ENCODE data around the gene SMARCA2.

SMARCA2 gene

DNA sequence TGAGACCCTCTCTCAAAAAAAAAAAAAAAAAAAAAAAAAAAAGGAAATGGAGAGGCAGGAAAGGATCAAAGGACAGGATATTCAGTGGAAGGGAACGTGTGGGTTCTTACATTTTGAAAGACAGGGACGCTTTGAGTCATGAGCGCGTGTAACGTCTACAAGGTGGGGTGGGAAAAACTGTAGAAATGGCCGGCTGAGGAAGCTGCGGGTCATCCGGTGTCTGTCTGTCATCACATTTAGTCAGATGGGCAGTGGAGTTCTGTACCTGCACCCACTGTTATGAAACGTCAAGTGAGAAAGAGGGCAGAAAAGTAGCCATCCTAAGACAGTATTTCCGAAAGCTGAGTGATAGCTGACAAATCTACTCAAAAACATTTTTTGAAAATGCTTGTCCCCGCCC, 159.8 kb downstream of the SMARCA2 start:
- H2AK5ac ChIP-seq (ENCODE audit: low read length, severe bottlenecking): no peak overlapping the region
- no peak overlapping the region for H3K18ac ChIP-seq (ENCODE audit: low read depth in 1 of 2, low read length in 2 of 2)
- 86% methylated on average over 10 of the region's 11 CpGs for WGBS
- H4K91ac ChIP-seq (ENCODE audit: low read length): no peak overlapping the region
- no peak overlapping the region for H3K4ac ChIP-seq (ENCODE audit: low read depth in 1 of 2, low read length in 2 of 2)
- H3K4me3 ChIP-seq (ENCODE audit: insufficient read depth in 1 of 2, low read depth in 1 of 2, low read length in 2 of 2): no peak overlapping the region
- H3K79me1 ChIP-seq (replicated peaks; ENCODE audit: low read length, poor library complexity, severe bottlenecking): peaks cover 29% of the 10 kb centered on the region
- H4K8ac ChIP-seq (ENCODE audit: low read length): no peak overlapping the region
- no peak overlapping the region for H3K4me2 ChIP-seq (ENCODE audit: low read length, poor library complexity, severe bottlenecking)
- H3K4me1 ChIP-seq (ENCODE audit: control insufficient read depth, insufficient read depth, low read depth, low read length): no peaks in the 10 kb centered on the region
- no peaks in the 10 kb centered on the region for H3K27me3 ChIP-seq (ENCODE audit: control insufficient read depth in 1 of 2, insufficient read depth in 1 of 2, low read length in 2 of 2)
- H3K23ac ChIP-seq (ENCODE audit: low read length in 2 of 2): no peak overlapping the region
- H3K9me3 ChIP-seq (ENCODE audit: control insufficient read depth, low read length): peaks cover 5% of the 10 kb centered on the region
- H2BK120ac ChIP-seq (ENCODE audit: low read depth, low read length): no peak overlapping the region
- no peak overlapping the region for H3K14ac ChIP-seq (ENCODE audit: low read length in 2 of 2)
- no peak for DNase-seq
- H2BK15ac ChIP-seq (ENCODE audit: low read depth, poor library complexity, severe bottlenecking): no peak overlapping the region
- H3K36me3 ChIP-seq (ENCODE audit: control insufficient read depth in 1 of 2, insufficient read depth in 2 of 2, low read depth in 1 of 2, low read length in 2 of 2): peaks cover 17 to 53% of the 10 kb centered on the region in 2 experiments
- H3K27ac ChIP-seq (ENCODE audit: low read length, poor library complexity, severe bottlenecking): no peak overlapping the region
- no peak overlapping the region for H2BK12ac ChIP-seq (ENCODE audit: low read length in 2 of 2)
- no peak overlapping the region for H3K9ac ChIP-seq (ENCODE audit: low read length)
- no peak overlapping the region for H2BK5ac ChIP-seq (ENCODE audit: low read depth, low read length, poor library complexity, severe bottlenecking)
- no peak overlapping the region for H2AFZ ChIP-seq (ENCODE audit: low read depth, low read length)

- H2BK12ac ChIP-seq (ENCODE audit: low read length in 2 of 2): no peak overlapping the region
- H3K23ac ChIP-seq (ENCODE audit: low read length in 2 of 2): no peak overlapping the region
- no peak overlapping the region for H3K9ac ChIP-seq (ENCODE audit: low read length)
- H4K8ac ChIP-seq (ENCODE audit: low read length): no peak overlapping the region
- H3K4me2 ChIP-seq (ENCODE audit: low read length, poor library complexity, severe bottlenecking): no peak overlapping the region
- no peak overlapping the region for H3K27ac ChIP-seq (ENCODE audit: low read length, poor library complexity, severe bottlenecking)
- no peak overlapping the region for H2BK15ac ChIP-seq (ENCODE audit: low read depth, poor library complexity, severe bottlenecking)
- H2AFZ ChIP-seq (ENCODE audit: low read depth, low read length): no peak overlapping the region
- H2BK5ac ChIP-seq (ENCODE audit: low read depth, low read length, poor library complexity, severe bottlenecking): no peak overlapping the region
- no peaks in the 10 kb centered on the region for H3K27me3 ChIP-seq (ENCODE audit: control insufficient read depth in 1 of 2, insufficient read depth in 1 of 2, low read length in 2 of 2)
- peaks cover 21% of the 10 kb centered on the region for H3K79me1 ChIP-seq (replicated peaks; ENCODE audit: low read length, poor library complexity, severe bottlenecking)
- H3K9me3 ChIP-seq (ENCODE audit: control insufficient read depth, low read length): peaks cover 5% of the 10 kb centered on the region
- no peak overlapping the region for H3K4me3 ChIP-seq (ENCODE audit: insufficient read depth in 1 of 2, low read depth in 1 of 2, low read length in 2 of 2)
- no peak for DNase-seq
- H2AK5ac ChIP-seq (ENCODE audit: low read length, severe bottlenecking): no peak overlapping the region
- H3K4me1 ChIP-seq (ENCODE audit: control insufficient read depth, insufficient read depth, low read depth, low read length): no peaks in the 10 kb centered on the region
- no peak overlapping the region for H4K91ac ChIP-seq (ENCODE audit: low read length)
- no CpG with 5 or more reads among the region's 2 CpGs for WGBS
- no peak overlapping the region for H3K14ac ChIP-seq (ENCODE audit: low read length in 2 of 2)
- peaks cover 12 to 37% of the 10 kb centered on the region in 2 experiments for H3K36me3 ChIP-seq (ENCODE audit: control insufficient read depth in 1 of 2, insufficient read depth in 2 of 2, low read depth in 1 of 2, low read length in 2 of 2)
- no peak overlapping the region for H3K4ac ChIP-seq (ENCODE audit: low read depth in 1 of 2, low read length in 2 of 2)
- H2BK120ac ChIP-seq (ENCODE audit: low read depth, low read length): no peak overlapping the region
- no peak overlapping the region for H3K18ac ChIP-seq (ENCODE audit: low read depth in 1 of 2, low read length in 2 of 2)
Observed at GRCh38 chr9:2177121-2177520, 162.0 kb downstream of the SMARCA2 start.

DNA sequence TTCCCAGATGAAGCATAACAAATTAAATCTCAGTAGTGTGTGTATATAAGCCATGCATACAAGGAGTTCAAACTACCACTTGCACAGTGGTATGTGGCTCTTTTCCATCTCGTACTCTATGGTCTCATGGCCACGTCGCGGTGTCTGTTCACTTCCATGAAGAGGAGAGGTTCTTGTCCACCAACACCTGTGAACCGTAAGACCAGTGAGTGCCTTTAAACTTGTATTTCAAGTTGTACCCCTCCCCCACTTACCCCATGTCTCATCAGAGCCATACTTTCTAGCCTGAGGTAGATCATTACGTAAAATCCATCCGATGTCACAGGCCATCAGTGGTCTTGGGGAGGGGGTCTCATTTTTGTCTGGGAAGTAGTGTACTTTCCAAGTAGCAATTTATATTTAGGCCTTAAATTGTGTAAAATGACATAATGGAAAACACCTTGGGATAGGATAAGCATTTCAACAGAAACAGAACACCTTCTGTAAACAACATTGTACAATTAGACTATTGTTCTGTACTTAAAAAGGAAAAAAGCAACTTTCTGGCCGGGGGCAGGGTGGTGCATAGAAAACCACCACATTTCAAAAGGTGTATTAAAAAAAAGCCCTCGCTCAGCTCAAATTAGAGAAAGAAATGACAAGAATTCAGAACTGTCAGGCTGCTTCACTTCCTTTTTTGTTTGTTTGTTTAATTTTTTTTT, 163.0 kb downstream of the SMARCA2 start:
- no peak overlapping the region for H2AK5ac ChIP-seq (ENCODE audit: low read length, severe bottlenecking)
- over 99% methylated on average over 8 of the region's 9 CpGs for WGBS
- no peak overlapping the region for H3K18ac ChIP-seq (ENCODE audit: low read depth in 1 of 2, low read length in 2 of 2)
- no peaks in the 10 kb centered on the region for H3K27me3 ChIP-seq (ENCODE audit: control insufficient read depth in 1 of 2, insufficient read depth in 1 of 2, low read length in 2 of 2)
- no peak overlapping the region for H2BK5ac ChIP-seq (ENCODE audit: low read depth, low read length, poor library complexity, severe bottlenecking)
- peaks cover 18% of the 10 kb centered on the region for H3K79me1 ChIP-seq (replicated peaks; ENCODE audit: low read length, poor library complexity, severe bottlenecking)
- H3K36me3 ChIP-seq (ENCODE audit: control insufficient read depth in 1 of 2, insufficient read depth in 2 of 2, low read depth in 1 of 2, low read length in 2 of 2): peaks cover 9 to 30% of the 10 kb centered on the region in 2 experiments
- no peak overlapping the region for H3K4ac ChIP-seq (ENCODE audit: low read depth in 1 of 2, low read length in 2 of 2)
- H3K9ac ChIP-seq (ENCODE audit: low read length): no peak overlapping the region
- no peak overlapping the region for H3K27ac ChIP-seq (ENCODE audit: low read length, poor library complexity, severe bottlenecking)
- H4K91ac ChIP-seq (ENCODE audit: low read length): no peak overlapping the region
- H4K8ac ChIP-seq (ENCODE audit: low read length): no peak overlapping the region
- no peak overlapping the region for H3K23ac ChIP-seq (ENCODE audit: low read length in 2 of 2)
- H2BK15ac ChIP-seq (ENCODE audit: low read depth, poor library complexity, severe bottlenecking): no peak overlapping the region
- no peaks in the 10 kb centered on the region for H3K4me1 ChIP-seq (ENCODE audit: control insufficient read depth, insufficient read depth, low read depth, low read length)
- no peak overlapping the region for H3K4me2 ChIP-seq (ENCODE audit: low read length, poor library complexity, severe bottlenecking)
- H3K14ac ChIP-seq (ENCODE audit: low read length in 2 of 2): no peak overlapping the region
- DNase-seq: no peak
- no peak overlapping the region for H2AFZ ChIP-seq (ENCODE audit: low read depth, low read length)
- H2BK120ac ChIP-seq (ENCODE audit: low read depth, low read length): no peak overlapping the region
- H2BK12ac ChIP-seq (ENCODE audit: low read length in 2 of 2): no peak overlapping the region
- peaks cover under 1% of the 10 kb centered on the region for H3K9me3 ChIP-seq (ENCODE audit: control insufficient read depth, low read length)
- no peak overlapping the region for H3K4me3 ChIP-seq (ENCODE audit: insufficient read depth in 1 of 2, low read depth in 1 of 2, low read length in 2 of 2)

DNA sequence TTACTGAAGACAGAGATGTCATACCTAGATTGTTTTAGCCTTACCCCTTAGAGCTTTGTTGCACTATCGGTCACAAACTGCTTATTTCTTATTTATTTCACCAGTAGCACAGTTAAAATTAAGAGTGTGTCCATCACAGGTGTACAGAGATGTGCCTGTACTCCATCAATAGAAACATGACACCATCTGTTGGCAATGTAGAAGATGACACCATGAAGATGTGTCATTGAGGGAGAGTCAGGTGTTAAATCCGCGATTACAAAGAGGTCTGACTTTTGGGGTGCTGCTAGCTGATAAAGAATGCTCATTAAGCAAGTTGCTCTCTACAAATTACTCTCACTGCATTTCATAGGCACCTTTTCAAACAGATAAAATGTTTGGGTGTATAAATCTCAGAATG, 164.4 kb downstream of the SMARCA2 start:
- Histone ChIP-seq H3K4me2 (ENCODE audit: low read length, poor library complexity, severe bottlenecking) (no peak overlapping the region), H3K4me3 (ENCODE audit: insufficient read depth in 1 of 2, low read depth in 1 of 2, low read length in 2 of 2) (no peak overlapping the region), H3K27me3 (ENCODE audit: control insufficient read depth in 1 of 2, insufficient read depth in 1 of 2, low read length in 2 of 2) (no peaks in the 10 kb centered on the region), H2BK12ac (ENCODE audit: low read length in 2 of 2) (no peak overlapping the region), H2AFZ (ENCODE audit: low read depth, low read length) (no peak overlapping the region), H3K27ac (ENCODE audit: low read length, poor library complexity, severe bottlenecking) (no peak overlapping the region), H4K91ac (ENCODE audit: low read length) (no peak overlapping the region), H3K4ac (ENCODE audit: low read depth in 1 of 2, low read length in 2 of 2) (no peak overlapping the region), H3K36me3 (ENCODE audit: control insufficient read depth in 1 of 2, insufficient read depth in 2 of 2, low read depth in 1 of 2, low read length in 2 of 2) (peaks cover 9 to 32% of the 10 kb centered on the region in 2 experiments), H3K9ac (ENCODE audit: low read length) (no peak overlapping the region), H2BK5ac (ENCODE audit: low read depth, low read length, poor library complexity, severe bottlenecking) (no peak overlapping the region), H2BK120ac (ENCODE audit: low read depth, low read length) (no peak overlapping the region), H3K18ac (ENCODE audit: low read depth in 1 of 2, low read length in 2 of 2) (no peak overlapping the region), H4K8ac (ENCODE audit: low read length) (no peak overlapping the region), H2BK15ac (ENCODE audit: low read depth, poor library complexity, severe bottlenecking) (no peak overlapping the region), H3K14ac (ENCODE audit: low read length in 2 of 2) (no peak overlapping the region), H3K4me1 (ENCODE audit: control insufficient read depth, insufficient read depth, low read depth, low read length) (no peaks in the 10 kb centered on the region), H3K23ac (ENCODE audit: low read length in 2 of 2) (no peak overlapping the region), H2AK5ac (ENCODE audit: low read length, severe bottlenecking) (no peak overlapping the region), H3K79me1 (replicated peaks; ENCODE audit: low read length, poor library complexity, severe bottlenecking) (peaks cover 15% of the 10 kb centered on the region), H3K9me3 (ENCODE audit: control insufficient read depth, low read length) (no peaks in the 10 kb centered on the region)
- no peak for DNase-seq
- WGBS: no CpG with 5 or more reads among the region's 3 CpGs
